ENCODE measurements around the gene OTOR. TPM values are rescaled to one million over a fixed set of nuclear protein-coding genes. Genes with fewer than 3 reads are reported as not detected.
A peak's percentile ranks its signal among the peaks of the same experiment; 100 is the strongest.

The OTOR gene
- total RNA-seq, 1 donor from 2014 or later = not detected

DNA sequence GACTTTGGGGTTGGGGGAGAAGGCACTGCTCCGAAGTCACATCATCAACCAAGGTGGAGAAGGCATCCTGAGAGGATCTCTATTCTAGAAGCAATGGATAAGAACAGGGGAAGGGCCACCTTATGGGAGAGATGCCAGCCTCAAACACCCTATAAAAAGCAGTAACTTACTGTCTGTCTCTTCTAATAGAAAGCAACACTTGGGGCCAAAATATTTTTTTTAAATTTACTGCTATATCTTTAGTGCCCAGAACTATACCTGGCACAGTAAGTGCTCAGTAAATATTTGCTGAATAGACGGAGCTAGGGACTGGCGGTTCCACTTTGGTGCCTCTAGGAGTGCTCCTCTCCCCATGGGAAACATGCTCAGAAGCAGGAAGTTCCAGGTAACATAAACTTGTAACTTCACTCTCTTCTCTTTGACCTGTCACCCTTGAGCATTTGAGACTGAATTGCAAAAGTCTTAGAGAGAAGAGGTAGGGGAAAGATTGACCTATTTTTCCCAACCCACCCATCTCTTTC, 807 bp upstream of the OTOR start:
- no peak for DNase-seq (ENCODE audit: low read depth in 2 of 2)

DNA sequence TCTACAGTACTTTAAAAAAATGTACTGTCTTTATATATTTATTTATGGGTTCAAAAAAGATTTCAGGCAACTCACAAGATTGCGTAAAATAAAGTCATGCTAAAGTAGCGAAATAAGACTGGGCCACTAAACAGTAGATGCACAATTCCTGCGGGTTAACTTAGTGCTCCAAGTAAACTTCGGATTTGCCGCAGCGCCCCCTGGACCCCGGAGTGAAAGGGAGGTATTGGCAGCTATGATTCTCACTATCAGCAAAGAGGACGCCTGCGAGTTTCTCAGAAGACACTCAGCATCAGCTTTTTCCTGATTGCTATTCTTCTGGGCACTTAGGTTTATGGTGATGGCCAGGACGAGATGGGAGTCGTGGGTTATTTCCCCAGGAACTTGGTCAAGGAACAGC, 1.4 kb downstream of the OTOR start:
- no peak for DNase-seq (ENCODE audit: low read depth in 2 of 2)

DNA sequence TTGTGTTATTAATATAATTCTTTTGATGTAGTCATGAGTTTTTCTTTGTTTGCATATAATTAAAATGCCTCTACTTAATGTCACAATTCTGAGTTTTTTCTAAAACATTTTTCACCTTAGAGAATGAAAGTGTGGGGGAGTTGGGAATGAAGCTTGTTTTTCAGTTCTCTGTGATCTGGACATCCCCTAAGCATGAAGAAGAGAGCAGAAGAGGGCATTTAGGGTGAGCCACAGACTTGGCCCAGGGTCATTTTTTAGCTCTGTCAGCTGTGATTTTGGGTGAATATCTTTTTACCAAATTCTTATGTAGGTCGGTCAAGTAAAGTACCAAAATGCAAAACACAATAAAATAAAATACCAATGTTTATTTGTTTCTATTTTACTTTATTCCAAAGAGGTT, 3.9 kb downstream of the OTOR start:
- no peak for DNase-seq (ENCODE audit: low read depth in 2 of 2)

DNA sequence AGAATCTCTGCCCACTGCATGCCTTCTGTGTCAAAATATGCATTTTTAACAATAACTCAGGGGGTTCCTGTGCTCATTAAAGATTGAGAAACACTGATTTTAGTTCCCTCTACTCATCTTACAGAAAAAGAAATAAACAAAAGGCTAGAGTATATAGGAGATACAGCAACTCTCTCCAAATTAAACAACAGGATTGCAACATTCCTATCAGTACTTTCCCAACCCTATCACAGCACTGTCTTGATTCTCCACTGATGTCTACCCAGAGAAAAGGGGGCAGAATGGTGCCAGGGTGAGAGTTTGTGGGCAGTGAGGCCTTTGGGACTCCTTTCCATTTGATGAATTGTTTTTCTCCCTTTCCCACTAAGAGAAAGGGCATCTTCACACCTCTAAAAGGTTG, 4.7 kb downstream of the OTOR start:
- no peak for DNase-seq (ENCODE audit: low read depth in 2 of 2)

DNA sequence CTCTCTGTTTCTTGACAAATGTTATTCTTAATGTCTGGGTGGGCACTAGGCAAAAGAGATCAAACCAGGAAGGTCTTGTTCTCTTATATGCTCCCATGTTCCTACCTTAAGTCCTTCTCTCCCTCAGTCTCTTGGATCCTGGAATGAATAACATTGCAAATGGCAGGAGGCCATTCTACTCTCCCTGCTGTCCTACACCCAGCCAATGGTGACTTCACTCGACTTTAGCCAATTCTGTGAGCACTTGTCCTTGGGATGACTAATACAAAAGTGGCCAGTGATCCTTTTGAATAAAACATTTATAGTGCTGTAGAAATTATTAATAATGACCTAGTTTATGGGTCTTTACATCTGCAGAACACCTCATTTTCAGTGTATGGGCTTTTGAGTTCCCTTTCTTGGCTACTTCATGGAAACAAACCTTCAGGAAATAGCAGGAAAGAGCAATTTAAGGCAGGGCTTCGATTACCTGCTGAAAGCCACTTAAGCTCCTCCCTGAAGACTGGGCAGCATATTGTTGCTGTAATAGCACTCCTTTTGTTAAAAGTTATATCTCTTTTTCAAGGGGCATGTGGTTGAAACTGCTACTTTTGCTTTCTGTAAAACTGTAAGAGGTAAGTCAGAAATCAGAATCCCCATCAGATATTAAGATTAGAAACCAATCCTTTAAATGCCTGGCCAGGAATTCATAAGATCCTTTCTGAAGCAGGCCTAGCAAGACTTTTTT, 10.5 kb downstream of the OTOR start:
- no peak for DNase-seq (ENCODE audit: low read depth in 2 of 2)

DNA sequence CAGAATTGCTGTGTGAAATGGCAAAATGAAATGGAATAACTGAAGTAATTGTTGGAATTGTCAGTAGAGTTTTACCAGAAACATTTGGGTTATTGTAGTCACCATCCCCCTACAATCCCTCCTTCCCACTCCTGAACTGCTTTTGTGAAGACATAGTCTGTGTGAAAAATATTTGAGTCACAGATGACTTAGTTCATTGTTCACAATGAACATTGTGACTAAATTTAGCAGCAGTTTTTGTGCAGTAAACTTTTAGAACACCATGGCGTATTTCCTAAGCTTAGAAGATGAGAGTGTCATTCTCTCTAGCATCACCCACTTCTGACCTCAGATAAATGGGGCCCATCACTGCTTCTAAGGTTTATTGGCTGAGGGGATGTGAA, 11.0 kb downstream of the OTOR start:
- no peak for DNase-seq (ENCODE audit: low read depth in 2 of 2)

DNA sequence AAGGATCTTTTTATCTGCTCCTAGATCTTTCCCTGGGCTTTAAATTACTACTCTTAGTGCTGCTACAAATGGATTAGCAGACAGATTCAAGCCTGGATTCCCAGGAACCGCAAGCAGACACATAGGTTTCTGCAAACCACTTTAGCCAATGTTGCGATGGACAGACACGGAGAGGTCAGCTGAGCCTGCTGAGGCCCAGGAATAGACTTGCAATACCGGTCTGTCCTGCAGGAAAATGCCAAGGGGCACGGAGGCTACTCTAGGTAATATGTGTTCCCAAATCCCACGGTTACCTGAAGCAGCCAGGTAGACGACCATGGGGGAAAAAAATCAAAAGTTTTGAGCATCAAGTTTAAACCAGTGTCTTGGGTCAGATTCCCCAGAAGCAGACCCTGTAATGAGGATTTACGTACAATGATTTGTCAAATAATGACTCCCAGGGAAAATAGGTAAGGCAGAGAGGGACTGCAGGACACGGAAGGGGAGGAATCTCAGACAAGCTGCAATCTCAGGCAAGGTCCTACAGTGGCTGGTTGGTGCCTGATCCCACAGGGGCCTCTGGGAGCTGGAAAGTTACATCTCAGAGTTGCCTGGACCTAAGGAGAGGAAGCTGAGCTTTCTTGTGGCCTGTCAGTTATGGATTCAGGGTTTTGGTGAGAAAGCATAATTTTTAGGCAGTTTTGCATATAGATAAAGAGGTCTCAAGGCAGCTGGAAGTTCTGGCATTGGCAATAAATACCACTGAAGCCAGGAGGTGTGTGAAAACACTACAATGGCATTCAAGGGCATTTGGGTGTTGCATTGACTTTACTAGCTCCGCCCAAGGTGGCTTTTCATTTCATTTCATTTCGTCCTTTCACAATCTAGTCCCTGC, 12.5 kb downstream of the OTOR start:
- DNase-seq (ENCODE audit: low read depth in 2 of 2) = no peak

DNA sequence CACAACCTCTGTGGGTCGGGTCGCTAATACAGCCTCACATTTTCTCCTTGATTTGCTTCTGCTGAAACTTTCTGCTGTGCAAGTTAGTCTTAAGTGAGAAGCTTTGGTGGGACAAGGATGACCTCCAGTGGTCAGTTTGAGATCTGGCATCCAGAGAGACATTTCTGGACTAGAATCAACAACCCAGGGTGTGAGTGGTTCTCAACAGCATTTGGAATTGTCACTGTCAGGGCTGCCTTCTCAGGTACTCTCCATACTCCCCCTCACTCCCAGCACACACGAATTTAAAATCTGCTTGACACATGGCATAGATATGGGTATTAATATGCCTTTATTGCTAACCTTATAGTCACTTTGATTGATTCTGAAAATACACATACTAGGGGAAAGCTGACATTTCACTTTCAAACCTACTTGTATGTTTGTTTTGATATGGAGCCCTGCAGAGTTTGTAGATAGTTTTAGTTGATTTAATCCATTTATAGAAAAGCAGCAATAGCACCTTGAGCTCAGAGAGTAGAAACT, 13.2 kb downstream of the OTOR start:
- peak; percentile 75 to 83 for DNase-seq (ENCODE audit: low read depth in 2 of 2)

DNA sequence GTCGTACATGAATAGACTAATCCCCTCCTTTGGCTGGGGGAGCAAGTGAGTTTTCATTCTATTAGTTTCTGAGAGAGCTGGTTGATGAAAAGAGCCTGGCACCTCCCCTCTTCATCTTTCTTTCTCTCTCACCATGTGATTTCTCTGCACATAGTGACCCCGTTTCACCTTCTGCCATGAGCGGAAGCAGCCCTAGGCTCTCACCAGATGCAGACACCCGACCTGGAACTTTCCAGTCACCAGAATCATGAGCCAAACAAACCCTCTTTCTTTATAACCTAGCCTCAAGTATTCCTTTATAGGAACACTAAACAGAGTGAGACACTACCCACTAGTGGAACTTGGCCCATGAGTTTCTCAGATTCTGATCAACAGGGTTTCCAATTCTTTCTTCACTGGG, 16.4 kb downstream of the OTOR start:
- no peak for DNase-seq (ENCODE audit: low read depth in 2 of 2)

DNA sequence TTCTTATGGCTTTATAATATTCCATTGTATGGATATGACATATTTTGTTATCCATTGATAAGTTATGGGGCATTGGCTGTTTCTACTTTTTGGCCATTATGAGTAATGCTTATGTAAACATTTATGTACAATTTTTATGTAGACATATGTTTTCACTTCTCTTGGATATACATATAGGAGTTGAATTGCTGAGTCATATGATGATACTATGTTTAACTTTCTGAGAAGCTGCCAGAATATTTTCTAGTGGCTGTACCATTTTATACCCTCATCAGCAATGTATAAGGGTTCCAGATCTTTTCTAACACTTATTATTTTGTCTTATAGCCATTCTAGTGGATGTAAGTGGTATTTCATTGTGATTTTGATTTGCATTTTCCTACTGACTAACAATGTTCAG, 23.1 kb downstream of the OTOR start:
- no peak for DNase-seq (ENCODE audit: low read depth in 2 of 2)

DNA sequence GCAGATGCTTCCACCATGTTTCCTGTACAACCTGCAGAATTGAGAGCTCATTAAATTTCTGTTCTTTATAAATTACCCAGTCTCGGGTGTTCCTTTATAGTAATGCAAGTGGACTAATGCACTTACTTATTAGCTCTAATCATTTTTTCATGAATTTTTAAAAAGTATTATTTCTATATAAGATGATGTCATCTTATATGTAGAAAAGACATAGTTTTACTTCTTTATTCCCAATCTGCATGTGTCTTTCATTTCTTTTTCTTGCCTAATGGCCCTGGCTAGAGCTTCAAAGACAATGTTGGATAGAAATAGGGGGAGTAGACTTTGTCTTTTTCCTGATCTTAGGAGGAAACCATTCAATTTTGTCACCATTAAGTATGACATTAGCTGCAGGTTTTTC, 27.8 kb downstream of the OTOR start:
- DNase-seq (ENCODE audit: low read depth in 2 of 2) = no peak

DNA sequence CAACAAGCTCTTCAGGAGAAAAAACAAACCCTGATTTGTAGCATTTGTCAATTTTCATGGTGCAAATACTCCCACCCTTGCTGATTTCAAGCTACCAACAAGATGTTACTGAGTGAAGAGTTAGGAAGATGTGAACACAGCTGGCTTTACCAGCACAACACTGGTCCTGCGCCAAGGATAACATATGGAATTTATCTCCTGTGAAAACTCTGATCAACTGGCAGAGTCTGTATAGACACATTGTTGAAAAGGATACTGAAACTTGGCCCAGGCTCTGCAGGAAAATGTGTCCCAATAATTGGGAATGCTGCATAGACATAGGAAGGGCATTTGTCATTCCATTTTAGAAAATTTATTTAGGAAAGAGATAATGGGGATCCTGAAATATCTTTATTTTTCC, 29.0 kb downstream of the OTOR start:
- DNase-seq (ENCODE audit: low read depth in 2 of 2) = peak in 1 of 2 donors; percentile 60

DNA sequence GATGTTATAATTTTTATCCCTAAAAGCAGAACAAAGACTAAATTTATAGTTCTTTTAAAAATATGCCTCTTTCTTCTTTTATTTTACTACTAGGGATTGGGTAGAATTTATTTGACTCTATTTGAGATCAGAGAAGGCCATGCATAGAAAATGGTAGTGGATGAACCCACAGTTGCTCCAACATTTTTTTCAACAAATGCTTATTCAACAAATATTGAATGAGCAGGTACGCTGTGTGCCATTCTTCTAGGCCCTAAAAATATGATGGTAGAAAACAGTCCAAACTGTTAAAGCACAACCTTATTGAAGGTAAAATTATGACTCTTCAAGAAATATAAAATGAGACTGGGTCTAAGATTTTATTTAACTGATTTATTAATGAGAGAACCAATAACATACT, 30.0 kb downstream of the OTOR start:
- DNase-seq (ENCODE audit: low read depth in 2 of 2) = no peak

DNA sequence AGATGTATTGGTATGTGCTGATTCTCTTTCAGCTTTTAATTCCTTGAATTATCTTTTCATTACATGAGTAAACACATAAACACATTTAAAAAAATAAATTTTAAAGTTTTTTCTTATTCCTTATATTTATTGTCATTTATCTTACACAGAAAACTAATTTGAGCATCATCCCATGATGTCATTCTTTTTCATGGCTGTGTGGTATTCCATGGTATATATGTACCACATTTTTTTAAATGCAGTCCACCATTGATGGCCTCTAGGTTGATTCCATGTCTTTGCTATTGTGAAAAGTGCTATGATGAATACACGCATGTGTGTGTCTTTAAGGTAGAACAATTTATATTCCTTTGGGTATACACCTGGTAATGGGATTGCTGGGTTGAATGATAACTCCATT, 33.3 kb downstream of the OTOR start:
- no peak for DNase-seq (ENCODE audit: low read depth in 2 of 2)

DNA sequence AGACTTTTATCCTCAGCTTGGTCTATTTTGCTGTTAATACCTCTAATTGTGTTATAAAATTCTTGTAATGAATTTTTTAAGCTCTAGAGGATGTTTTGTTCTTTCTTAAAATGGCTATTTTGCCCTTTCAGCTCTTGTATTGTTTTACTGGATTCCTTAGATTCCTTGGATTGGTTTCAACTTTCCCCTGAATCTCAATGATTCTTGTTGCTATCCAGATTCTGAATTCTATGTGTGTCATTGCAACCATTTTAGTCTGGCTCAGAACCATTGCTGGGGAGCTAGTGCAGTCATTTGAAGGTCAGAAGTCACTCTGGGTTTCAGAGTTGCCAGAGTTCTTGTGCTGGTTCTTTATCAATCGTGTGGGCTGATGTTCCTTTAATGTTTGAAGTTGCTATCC, 37.1 kb downstream of the OTOR start:
- no peak for DNase-seq (ENCODE audit: low read depth in 2 of 2)

Other genes starting within 250 kb of the OTOR start
- gene KIF16B, start 174.9 kb upstream of the OTOR start, total RNA-seq = 3.5 and 7.7 TPM in 2 replicates
- 26.4 and 27.2 TPM in 2 replicates for gene SNRPB2, start 18.3 kb upstream of the OTOR start, total RNA-seq

All from lung microvascular endothelial cell (primary cell).